Measurements from ENCODE around the gene MAN1C1.

The MAN1C1 gene

GRCh38 chr1:25765923-25766589 is 149.5 kb downstream of the MAN1C1 start:
- no peak for TF ChIP-seq CTCF (IDR thresholded peaks at IDR 0.05; ENCODE audit: borderline replicate concordance, insufficient read depth, low read depth, low read length)
- no peak overlapping the region for H3K4me3 ChIP-seq (ENCODE audit: low read depth, low read length)

- no peak overlapping the region for H3K4me3 ChIP-seq (ENCODE audit: low read depth, low read length)
- no peak for TF ChIP-seq CTCF (IDR thresholded peaks at IDR 0.05; ENCODE audit: borderline replicate concordance, insufficient read depth, low read depth, low read length)
Measured at GRCh38 chr1:25766721-25767436, 150.3 kb downstream of the MAN1C1 start.

GRCh38 chr1:25767437-25767770 is 150.8 kb downstream of the MAN1C1 start:
- TF ChIP-seq CTCF (IDR thresholded peaks at IDR 0.05; ENCODE audit: borderline replicate concordance, insufficient read depth, low read depth, low read length) = no peak
- H3K4me3 ChIP-seq (ENCODE audit: low read depth, low read length) = no peak overlapping the region

GRCh38 chr1:25768999-25769398 is 152.4 kb downstream of the MAN1C1 start:
- TF ChIP-seq CTCF (IDR thresholded peaks at IDR 0.05; ENCODE audit: borderline replicate concordance, insufficient read depth, low read depth, low read length) = no peak
- no peak overlapping the region for H3K4me3 ChIP-seq (ENCODE audit: low read depth, low read length)

GRCh38 chr1:25769625-25770383 is 153.2 kb downstream of the MAN1C1 start:
- no peak overlapping the region for H3K4me3 ChIP-seq (ENCODE audit: low read depth, low read length)
- TF ChIP-seq CTCF (IDR thresholded peaks at IDR 0.05; ENCODE audit: borderline replicate concordance, insufficient read depth, low read depth, low read length) = no peak

- TF ChIP-seq CTCF (IDR thresholded peaks at IDR 0.05; ENCODE audit: borderline replicate concordance, insufficient read depth, low read depth, low read length) = no peak
- no peak overlapping the region for H3K4me3 ChIP-seq (ENCODE audit: low read depth, low read length)
Measured at GRCh38 chr1:25770541-25771220, 154.1 kb downstream of the MAN1C1 start.

Data from GM12875 (cell line).